Mesenchymal stem cell (in vitro differentiated cells and primary cell): ENCODE data around the gene TMX4.

ENCODE experiments used
- DNase-seq: peaks from one replicate; pipeline ENCODE4 v3.0.0-alpha.2; 2013
- H2AFZ ChIP-seq: one replicate; pipeline ENCODE4 v1.6.1; 2013; ENCODE audit warnings: low read depth, mild to moderate bottlenecking, control low read depth, inconsistent platforms, low read length, moderate library complexity
- H2AK5ac ChIP-seq: 2 replicates; pipeline ENCODE4 v1.6.1; 2013; ENCODE audit warnings: low read length, moderate library complexity, mild to moderate bottlenecking, inconsistent platforms; ENCODE audit not compliant: severe bottlenecking
- H2BK120ac ChIP-seq: one replicate; pipeline ENCODE4 v1.6.1; 2013; ENCODE audit warnings: low read depth, mild to moderate bottlenecking, inconsistent platforms, low read length, moderate library complexity
- H2BK12ac ChIP-seq, 2 experiments: one replicate each; pipeline ENCODE4 v1.6.1; 2013; ENCODE audit warnings: inconsistent platforms in 2 of 2, low read length in 2 of 2, mild to moderate bottlenecking in 2 of 2, moderate library complexity in 2 of 2, control low read depth in 1 of 2
- H2BK15ac ChIP-seq: one replicate; pipeline ENCODE4 v1.6.1; 2013; ENCODE audit warnings: mild to moderate bottlenecking, low read depth, inconsistent platforms; ENCODE audit not compliant: poor library complexity, severe bottlenecking
- H2BK5ac ChIP-seq: 2 replicates; pipeline ENCODE4 v1.6.1; 2013; ENCODE audit warnings: low read depth, mild to moderate bottlenecking, low read length, control low read depth, inconsistent platforms; ENCODE audit not compliant: poor library complexity, severe bottlenecking
- H3K14ac ChIP-seq, 2 experiments: one replicate each; pipeline ENCODE4 v1.6.1; 2013; ENCODE audit warnings: inconsistent platforms in 2 of 2, low read length in 2 of 2, control low read depth in 1 of 2, mild to moderate bottlenecking in 1 of 2, moderate library complexity in 1 of 2
- H3K18ac ChIP-seq, 2 experiments: one replicate each; pipeline ENCODE4 v1.6.1; 2013; ENCODE audit warnings: inconsistent platforms in 2 of 2, low read length in 2 of 2, control low read depth in 1 of 2, low read depth in 1 of 2, mild to moderate bottlenecking in 1 of 2
- H3K23ac ChIP-seq, 2 experiments: one replicate each; pipeline ENCODE4 v1.6.1; 2013; ENCODE audit warnings: inconsistent platforms in 2 of 2, low read length in 2 of 2, mild to moderate bottlenecking in 2 of 2, moderate library complexity in 2 of 2, control low read depth in 1 of 2
- H3K27ac ChIP-seq: 2 replicates; pipeline ENCODE4 v1.5.1; 2013; ENCODE audit warnings: mild to moderate bottlenecking, moderate library complexity, low read length, control low read depth, inconsistent platforms; ENCODE audit not compliant: poor library complexity, severe bottlenecking
- H3K27me3 ChIP-seq, 2 experiments: 2 replicates each; pipeline versions ENCODE4 v1.6.1 to v1.7.0; 2013; ENCODE audit warnings: low read length in 2 of 2, mild to moderate bottlenecking in 2 of 2, moderate library complexity in 2 of 2, control low read depth in 1 of 2, inconsistent platforms in 1 of 2; ENCODE audit not compliant: control insufficient read depth in 1 of 2, insufficient read depth in 1 of 2
- H3K36me3 ChIP-seq, 2 experiments: 2 replicates each; pipeline versions ENCODE4 v1.6.1 to v1.7.0; 2013; ENCODE audit warnings: low read length in 2 of 2, control low read depth in 1 of 2, inconsistent platforms in 1 of 2, low read depth in 1 of 2, mild to moderate bottlenecking in 1 of 2; ENCODE audit not compliant: insufficient read depth in 2 of 2, control insufficient read depth in 1 of 2
- H3K4ac ChIP-seq, 2 experiments: one replicate each; pipeline ENCODE4 v1.6.1; 2013; ENCODE audit warnings: inconsistent platforms in 2 of 2, low read length in 2 of 2, mild to moderate bottlenecking in 2 of 2, moderate library complexity in 2 of 2, control low read depth in 1 of 2, low read depth in 1 of 2
- H3K4me1 ChIP-seq: 2 replicates; pipeline ENCODE4 v1.6.1; 2013; ENCODE audit warnings: low read depth, low read length, control low read depth; ENCODE audit not compliant: control insufficient read depth, insufficient read depth
- H3K4me2 ChIP-seq: 2 replicates; pipeline ENCODE4 v1.6.1; 2013; ENCODE audit warnings: low read length, mild to moderate bottlenecking, inconsistent platforms; ENCODE audit not compliant: poor library complexity, severe bottlenecking
- H3K4me3 ChIP-seq, 2 experiments: 2 replicates each; pipeline versions ENCODE4 v1.5.1 to v1.7.0; 2013; ENCODE audit warnings: low read length in 2 of 2, mild to moderate bottlenecking in 2 of 2, control low read depth in 1 of 2, low read depth in 1 of 2; ENCODE audit not compliant: insufficient read depth in 1 of 2
- H3K79me1 ChIP-seq: replicated peaks from 2 replicates; pipeline ENCODE4 v1.6.1; 2013; ENCODE audit warnings: mild to moderate bottlenecking, control low read depth, low read length, inconsistent platforms; ENCODE audit not compliant: poor library complexity, severe bottlenecking
- H3K9ac ChIP-seq: 2 replicates; pipeline ENCODE4 v1.7.0; 2013; ENCODE audit warnings: mild to moderate bottlenecking, low read length, moderate library complexity
- H3K9me3 ChIP-seq: 2 replicates; pipeline ENCODE4 v1.7.0; 2013; ENCODE audit warnings: mild to moderate bottlenecking, low read length; ENCODE audit not compliant: control insufficient read depth
- H4K8ac ChIP-seq: one replicate; pipeline ENCODE4 v1.6.1; 2013; ENCODE audit warnings: inconsistent platforms, mild to moderate bottlenecking, low read length, moderate library complexity
- H4K91ac ChIP-seq: one replicate; pipeline ENCODE4 v1.6.1; 2013; ENCODE audit warnings: mild to moderate bottlenecking, low read length, inconsistent platforms
- WGBS: methylation state at CpG from one replicate; pipeline ENCODE4 v1.1.7; 2013; ENCODE audit warnings: mixed read lengths; 5-methylcytosine and 5-hydroxymethylcytosine counted together

TMX4 gene

DNA sequence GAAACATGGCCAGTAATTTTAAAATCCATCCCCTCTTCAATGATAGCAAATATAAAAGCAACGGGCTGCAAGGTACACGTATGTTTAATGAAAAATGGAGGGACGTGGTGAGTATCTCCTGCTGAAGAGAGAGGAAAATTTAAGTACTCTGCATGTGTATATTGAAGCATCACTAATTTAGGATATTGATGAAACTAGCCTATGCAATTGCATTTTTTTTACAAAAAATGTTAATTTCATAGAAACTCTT is 362 bp upstream of the TMX4 start:
- Histone ChIP-seq H3K9ac (peak overlapping the region; percentile 93), H3K4ac (no peak overlapping the region), H2BK15ac (no peak overlapping the region), H3K79me1 (peaks cover 4% of the 10 kb centered on the region), H4K91ac (no peak overlapping the region), H3K4me2 (peak overlapping the region; percentile 93), H2AK5ac (no peak overlapping the region), H3K4me3 (peak overlapping the region; percentile 86 to 88), H2BK12ac (peak overlapping the region in 1 of 2 experiments; percentile 32), H3K18ac (no peak overlapping the region), H3K27me3 (no peaks in the 10 kb centered on the region), H3K14ac (no peak overlapping the region), H4K8ac (no peak overlapping the region), H3K9me3 (no peaks in the 10 kb centered on the region), H3K23ac (no peak overlapping the region), H3K27ac (peak overlapping the region; percentile 57), H2AFZ (no peak overlapping the region), H2BK120ac (no peak overlapping the region), H3K36me3 (no peaks in the 10 kb centered on the region), H3K4me1 (no peaks in the 10 kb centered on the region), H2BK5ac (no peak overlapping the region)
- DNase-seq = no peak
- WGBS = 24% methylated on average over 3 of the region's 3 CpGs

DNA sequence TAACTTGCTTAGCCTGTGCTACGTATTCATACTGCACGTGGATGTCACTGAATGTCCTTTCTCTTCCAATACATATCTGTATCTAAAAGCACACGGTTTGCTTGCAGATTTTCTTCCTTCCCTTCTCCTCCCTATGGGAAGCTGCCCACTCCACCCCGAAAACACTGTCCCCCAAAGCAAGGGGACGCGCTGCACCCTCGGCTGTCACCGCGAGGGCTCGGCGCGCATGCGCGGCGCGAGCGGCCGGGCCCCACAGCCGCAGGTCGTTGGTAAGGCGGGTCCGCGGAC is 659 bp downstream of the TMX4 start:
- peak overlapping the region; percentile 98 for H4K91ac ChIP-seq
- peak overlapping the region; percentile 86 to 88 for H3K4me3 ChIP-seq
- no peak overlapping the region for H3K27ac ChIP-seq
- H3K18ac ChIP-seq = peak overlapping the region; percentile 99
- H2AK5ac ChIP-seq = no peak overlapping the region
- H3K36me3 ChIP-seq = no peaks in the 10 kb centered on the region
- peak overlapping the region; percentile 93 for H3K4me2 ChIP-seq
- H3K4me1 ChIP-seq = peaks cover 2% of the 10 kb centered on the region
- peak overlapping the region; percentile 83 for H4K8ac ChIP-seq
- no peak overlapping the region for H2BK12ac ChIP-seq
- H3K4ac ChIP-seq = peak overlapping the region; percentile 93 to 97
- H3K14ac ChIP-seq = no peak overlapping the region
- DNase-seq = peak; percentile 68
- peak overlapping the region; percentile 83 for H2BK5ac ChIP-seq
- peak overlapping the region; percentile 93 for H3K9ac ChIP-seq
- WGBS = 0% methylated on average over 23 of the region's 23 CpGs
- peaks cover 8% of the 10 kb centered on the region for H3K79me1 ChIP-seq
- no peak overlapping the region for H2BK120ac ChIP-seq
- H2BK15ac ChIP-seq = peak overlapping the region; percentile 49
- peak overlapping the region; percentile 84 for H2AFZ ChIP-seq
- H3K27me3 ChIP-seq = no peaks in the 10 kb centered on the region
- H3K23ac ChIP-seq = peak overlapping the region in 1 of 2 experiments; percentile 46
- H3K9me3 ChIP-seq = no peaks in the 10 kb centered on the region

DNA sequence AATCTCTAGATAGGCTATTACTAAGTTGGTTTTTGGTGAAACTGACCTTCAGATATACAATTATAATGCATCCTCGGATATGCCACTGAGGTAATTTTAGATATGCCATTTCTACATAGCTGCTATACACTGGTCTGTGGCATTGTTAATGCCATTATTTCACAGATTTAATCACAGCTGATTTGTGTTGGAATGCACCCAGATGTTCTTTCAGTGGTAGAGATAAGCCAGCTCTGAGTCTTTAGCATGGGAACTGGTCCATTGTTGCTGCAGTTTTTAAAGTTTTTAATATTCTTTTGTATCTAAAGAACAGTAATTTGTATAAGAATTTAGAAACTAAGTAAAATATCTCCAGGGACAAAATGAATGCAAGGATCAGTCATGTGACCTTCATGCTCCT is 6.8 kb downstream of the TMX4 start:
- H2AFZ ChIP-seq = no peak overlapping the region
- no peak overlapping the region for H4K8ac ChIP-seq
- H3K4ac ChIP-seq = no peak overlapping the region
- H3K36me3 ChIP-seq = peaks cover 0 to 14% of the 10 kb centered on the region in 2 experiments
- H3K9me3 ChIP-seq = no peaks in the 10 kb centered on the region
- no peak overlapping the region for H4K91ac ChIP-seq
- H3K18ac ChIP-seq = no peak overlapping the region
- no peak overlapping the region for H2BK5ac ChIP-seq
- peaks cover 11% of the 10 kb centered on the region for H3K79me1 ChIP-seq
- no peak overlapping the region for H3K9ac ChIP-seq
- H3K4me2 ChIP-seq = no peak overlapping the region
- H3K14ac ChIP-seq = no peak overlapping the region
- no peaks in the 10 kb centered on the region for H3K27me3 ChIP-seq
- no peak overlapping the region for H2BK15ac ChIP-seq
- no peak overlapping the region for H2BK120ac ChIP-seq
- H3K4me1 ChIP-seq = peaks cover 2% of the 10 kb centered on the region
- no CpG with 5 or more reads among the region's 1 CpG for WGBS
- H3K4me3 ChIP-seq = no peak overlapping the region
- H3K27ac ChIP-seq = no peak overlapping the region
- no peak overlapping the region for H2BK12ac ChIP-seq
- no peak overlapping the region for H3K23ac ChIP-seq
- no peak for DNase-seq
- H2AK5ac ChIP-seq = no peak overlapping the region

DNA sequence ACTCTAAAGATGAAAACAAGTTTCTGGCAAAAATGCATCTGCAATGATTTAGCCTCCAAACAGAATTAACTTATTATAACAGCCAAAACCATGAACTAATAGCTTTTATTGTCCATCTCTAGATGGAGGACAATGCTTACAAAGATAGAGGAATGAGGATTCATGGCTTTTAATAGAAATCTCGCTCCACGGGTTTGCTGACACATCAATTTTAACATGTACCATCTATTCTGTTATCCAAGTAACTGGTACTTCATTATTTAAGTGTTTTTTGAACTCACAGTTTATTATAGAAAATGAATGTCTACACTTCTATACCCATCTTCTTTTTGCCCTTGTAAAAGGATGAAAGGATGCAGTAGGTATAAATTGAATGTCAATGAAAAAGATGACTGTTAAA is 10.8 kb downstream of the TMX4 start:
- H3K27ac ChIP-seq = no peak overlapping the region
- no peak overlapping the region for H4K8ac ChIP-seq
- DNase-seq = no peak
- no peak overlapping the region for H3K9ac ChIP-seq
- no peak overlapping the region for H3K14ac ChIP-seq
- H3K4me1 ChIP-seq = no peaks in the 10 kb centered on the region
- no peak overlapping the region for H3K4me2 ChIP-seq
- no peaks in the 10 kb centered on the region for H3K27me3 ChIP-seq
- H2BK12ac ChIP-seq = no peak overlapping the region
- H3K9me3 ChIP-seq = no peaks in the 10 kb centered on the region
- H2AK5ac ChIP-seq = no peak overlapping the region
- no peak overlapping the region for H2BK5ac ChIP-seq
- no peak overlapping the region for H3K23ac ChIP-seq
- peaks cover 8 to 37% of the 10 kb centered on the region in 2 experiments for H3K36me3 ChIP-seq
- no peak overlapping the region for H4K91ac ChIP-seq
- whole genome bisulfite sequencing = no CpG with 5 or more reads among the region's 2 CpGs
- no peak overlapping the region for H3K4me3 ChIP-seq
- H3K4ac ChIP-seq = no peak overlapping the region
- peaks cover 5% of the 10 kb centered on the region for H3K79me1 ChIP-seq
- no peak overlapping the region for H3K18ac ChIP-seq
- no peak overlapping the region for H2BK120ac ChIP-seq
- H2BK15ac ChIP-seq = no peak overlapping the region
- no peak overlapping the region for H2AFZ ChIP-seq
